HG03457 (cell line): ENCODE data around the gene BAX.

ENCODE experiments used
- ATAC-seq: cut with Tn5 transposase; IDR thresholded peaks from one replicate; pipeline ENCODE4 v1.9.1; 2021; ENCODE audit warnings: moderate number of reproducible peaks; ENCODE audit not compliant: unreplicated experiment

Gene BAX

GRCh38 chr19:49011194-49011593 is 56.5 kb downstream of the BAX start:
- no peak for ATAC-seq
